UCSD-AML1 (cell line): Measurements from ENCODE around the gene TREH.
"Not testable (repeated sequence)": the region's sequence is repeated elsewhere in the genome, so short reads cannot be mapped to it uniquely, and the experiment has no call there.

Experiments
- DNase-seq: peaks from one replicate; lab custom pipeline; 2025; ENCODE audit not compliant: unreplicated experiment; lab: John Stamatoyannopoulos, UW

Gene TREH

GRCh38 chr11:118679483-118679882 is at the start of gene TREH:
TREH (minus strand) TSS chr11:118679650; CDS start chr11:118679627, 23 bp downstream.
- DNase-seq, result no peak

GRCh38 chr11:118728112-118728511 is 48.7 kb upstream of the TREH start:
- DNase-seq, result not testable (repeated sequence)

GRCh38 chr11:118727721-118728066 is 48.2 kb upstream of the TREH start:
- DNase-seq, result not testable (repeated sequence)

- DNase-seq, result not testable (repeated sequence)
Measured at GRCh38 chr11:118727001-118727720, 47.7 kb upstream of the TREH start.

- DNase-seq, result not testable (repeated sequence)
Measured at GRCh38 chr11:118721478-118722015, 42.1 kb upstream of the TREH start.

GRCh38 chr11:118720740-118721139 is 41.3 kb upstream of the TREH start:
- DNase-seq, result not testable (repeated sequence)

- DNase-seq, result not testable (repeated sequence)
Measured at GRCh38 chr11:118720078-118720477, 40.6 kb upstream of the TREH start.

GRCh38 chr11:118718562-118718961 is 39.1 kb upstream of the TREH start:
- DNase-seq, result not testable (repeated sequence)

GRCh38 chr11:118717733-118718132 is 38.3 kb upstream of the TREH start:
- DNase-seq, result not testable (repeated sequence)

GRCh38 chr11:118717221-118717620 is 37.8 kb upstream of the TREH start:
- DNase-seq, result not testable (repeated sequence)

GRCh38 chr11:118715837-118716260 is 36.4 kb upstream of the TREH start:
- DNase-seq, result no peak

- DNase-seq, result no peak
Measured at GRCh38 chr11:118715245-118715831, 35.9 kb upstream of the TREH start.

- no peak for DNase-seq
Measured at GRCh38 chr11:118714816-118715215, 35.4 kb upstream of the TREH start.

GRCh38 chr11:118714416-118714815 is 35.0 kb upstream of the TREH start:
- not testable (repeated sequence) for DNase-seq

GRCh38 chr11:118708296-118708695 is 28.8 kb upstream of the TREH start:
- DNase-seq, result no peak

- no peak for DNase-seq
Measured at GRCh38 chr11:118706546-118706825, 27.0 kb upstream of the TREH start.

GRCh38 chr11:118705791-118706545 is 26.5 kb upstream of the TREH start:
- no peak for DNase-seq

GRCh38 chr11:118705111-118705741 is 25.8 kb upstream of the TREH start:
- peak; percentile 77 for DNase-seq

- DNase-seq, result no peak
Measured at GRCh38 chr11:118703563-118704106, 24.2 kb upstream of the TREH start.

- no peak for DNase-seq
Measured at GRCh38 chr11:118699506-118700220, 20.2 kb upstream of the TREH start.
